GM18502 (cell line): ENCODE results near the gene LRFN2.

ENCODE experiments used
- ATAC-seq: cut with Tn5 transposase; IDR thresholded peaks from one replicate; pipeline ENCODE4 v1.9.1; 2021; ENCODE audit warnings: mild to moderate bottlenecking; ENCODE audit not compliant: unreplicated experiment, poor library complexity

LRFN2 gene

GRCh38 chr6:40356242-40356910 lies 230.8 kb downstream of the LRFN2 start:
- ATAC-seq = no peak

GRCh38 chr6:40355532-40355931 lies 231.6 kb downstream of the LRFN2 start:
- no peak for ATAC-seq

GRCh38 chr6:40355066-40355465 lies 232.1 kb downstream of the LRFN2 start:
- no peak for ATAC-seq

GRCh38 chr6:40353967-40354452 lies 233.2 kb downstream of the LRFN2 start:
- no peak for ATAC-seq

- no peak for ATAC-seq
Observed at GRCh38 chr6:40353197-40353966, 233.8 kb downstream of the LRFN2 start.

- no peak for ATAC-seq
Observed at GRCh38 chr6:40352527-40353170, 234.5 kb downstream of the LRFN2 start.

- no peak for ATAC-seq
Observed at GRCh38 chr6:40352006-40352405, 235.2 kb downstream of the LRFN2 start.

- ATAC-seq = no peak
Observed at GRCh38 chr6:40350747-40351217, 236.4 kb downstream of the LRFN2 start.

- no peak for ATAC-seq
Observed at GRCh38 chr6:40349901-40350746, 237.0 kb downstream of the LRFN2 start.

GRCh38 chr6:40349123-40349900 lies 237.9 kb downstream of the LRFN2 start:
- no peak for ATAC-seq

- ATAC-seq = no peak
Observed at GRCh38 chr6:40348591-40348990, 238.6 kb downstream of the LRFN2 start.

GRCh38 chr6:40347571-40348011 lies 239.6 kb downstream of the LRFN2 start:
- ATAC-seq = no peak

GRCh38 chr6:40346246-40346645 lies 240.9 kb downstream of the LRFN2 start:
- ATAC-seq = no peak

- ATAC-seq = no peak
Observed at GRCh38 chr6:40344566-40345167, 242.5 kb downstream of the LRFN2 start.

GRCh38 chr6:40343877-40344565 lies 243.1 kb downstream of the LRFN2 start:
- no peak for ATAC-seq

GRCh38 chr6:40343318-40343876 lies 243.8 kb downstream of the LRFN2 start:
- no peak for ATAC-seq

GRCh38 chr6:40342723-40343122 lies 244.4 kb downstream of the LRFN2 start:
- ATAC-seq = no peak

GRCh38 chr6:40341726-40342125 lies 245.4 kb downstream of the LRFN2 start:
- no peak for ATAC-seq
